ENCODE measurements around the gene ATF1.
"Not testable (repeated sequence)": the region's sequence is repeated elsewhere in the genome, so short reads cannot be mapped to it uniquely, and the experiment has no call there.

Gene ATF1

DNA sequence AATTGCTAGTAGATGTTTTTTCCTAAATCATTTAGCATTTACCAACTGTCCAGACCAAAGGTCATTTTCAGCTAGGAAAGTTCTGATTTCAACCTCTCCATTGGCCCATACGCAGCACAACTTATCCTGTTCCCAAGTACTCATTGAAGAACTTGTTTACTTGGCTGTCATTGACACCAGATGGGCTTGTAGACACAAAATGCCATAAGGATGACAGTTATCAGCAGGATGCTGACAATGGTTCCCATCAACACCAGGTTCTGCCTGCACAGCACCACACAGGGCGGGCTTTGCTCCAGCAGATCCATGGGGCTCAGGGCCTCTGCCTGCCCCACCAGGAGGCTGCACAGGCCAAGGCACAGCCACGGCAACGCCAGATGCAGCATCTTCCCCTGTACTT is 42.3 kb downstream of the ATF1 start:
- no peak for DNase-seq

DNA sequence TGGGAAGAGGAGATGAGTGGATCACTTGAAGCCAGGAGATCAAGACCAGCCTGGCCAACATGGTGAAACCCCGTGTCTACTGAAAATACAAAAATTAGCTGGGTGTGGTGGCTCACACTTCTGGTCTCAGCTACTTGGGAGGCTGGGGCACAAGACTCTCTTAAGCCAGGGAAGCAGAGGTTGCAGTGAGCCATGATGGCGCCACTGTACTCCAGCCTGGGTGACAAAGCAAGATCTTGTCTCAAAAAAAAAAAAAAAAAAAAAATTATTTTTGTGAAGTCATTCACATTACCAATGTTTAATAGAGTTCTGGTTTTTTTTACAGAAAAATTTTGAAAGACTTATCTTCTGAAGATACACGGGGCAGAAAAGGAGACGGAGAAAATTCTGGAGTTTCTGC is 45.2 kb downstream of the ATF1 start:
- not testable (repeated sequence) for DNase-seq

DNA sequence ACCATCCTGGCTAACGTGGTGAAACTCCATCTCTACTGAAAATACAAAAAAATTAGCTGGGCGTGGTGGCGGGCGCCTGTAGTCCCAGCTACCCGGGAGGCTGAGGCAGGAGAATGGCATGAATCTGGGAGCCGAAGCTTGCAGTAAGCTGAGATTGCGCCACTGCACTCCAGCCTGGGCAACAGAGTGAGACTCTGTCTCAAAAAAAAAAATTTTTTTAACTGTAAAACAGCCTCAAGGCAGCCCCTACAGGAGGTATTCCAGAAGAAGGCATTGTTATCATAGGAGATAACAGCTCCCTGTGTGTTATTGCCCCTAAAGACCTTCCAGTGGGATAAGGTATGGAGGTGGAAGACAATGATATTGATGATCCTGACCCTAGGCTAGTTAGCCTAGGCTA is 51.0 kb downstream of the ATF1 start:
- not testable (repeated sequence) for DNase-seq

DNA sequence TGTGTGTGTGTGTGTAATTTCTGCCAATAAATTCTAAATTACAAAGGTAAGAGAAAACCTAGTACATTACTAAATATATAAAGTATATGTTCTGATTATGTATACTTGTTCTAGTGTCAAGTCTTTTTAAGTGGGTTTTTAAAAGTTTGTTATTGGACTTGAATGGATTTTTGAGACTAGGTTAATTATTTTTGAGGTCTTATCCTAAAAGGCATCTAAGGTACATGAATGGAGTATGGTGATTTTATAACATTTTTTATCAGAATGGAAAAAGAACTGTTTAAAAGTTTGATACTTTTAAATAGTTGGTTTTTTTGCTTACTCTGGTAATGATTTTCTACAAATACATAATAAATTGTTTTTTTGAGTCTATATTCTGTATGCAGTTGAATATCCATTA is 56.3 kb downstream of the ATF1 start:
- no peak for DNase-seq

DNA sequence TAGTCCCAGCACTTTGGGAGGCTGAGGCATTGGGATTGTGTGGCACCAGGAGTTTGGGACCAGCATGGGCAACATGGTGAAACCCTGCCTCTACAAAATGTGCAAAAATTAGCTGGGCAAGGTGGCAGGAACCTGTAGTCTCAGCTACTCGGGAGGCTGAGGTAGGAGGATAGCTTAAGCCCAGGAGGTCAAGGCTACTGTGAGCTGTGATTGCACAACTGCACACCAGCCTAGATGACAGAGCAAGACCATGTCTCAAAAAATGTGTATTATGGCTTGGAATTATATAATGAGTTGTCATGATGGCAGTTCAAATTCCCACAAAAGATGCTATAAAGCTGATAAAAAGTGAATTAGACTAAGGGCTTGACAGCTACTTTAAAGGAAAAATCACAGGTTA is 58.2 kb downstream of the ATF1 start:
- no peak for DNase-seq

DNA sequence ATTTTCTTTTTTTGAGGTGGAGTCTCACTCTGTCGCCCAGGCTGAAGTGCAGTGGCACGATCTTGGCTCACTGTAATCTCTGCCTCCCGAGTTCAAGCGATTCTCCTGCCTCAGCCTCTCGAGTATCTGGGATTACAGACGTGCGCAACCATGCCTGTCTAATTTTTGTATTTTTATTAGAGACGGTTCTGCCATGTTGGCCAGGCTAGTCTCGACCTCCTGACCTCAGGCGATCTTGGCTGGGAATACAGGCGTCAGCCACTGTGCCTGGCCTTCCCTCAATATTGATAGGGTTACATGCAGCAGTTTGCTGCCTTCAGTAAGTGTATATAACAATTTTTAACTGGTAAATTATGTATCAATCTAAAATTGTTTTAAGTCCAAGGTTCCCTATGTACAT is 59.8 kb downstream of the ATF1 start:
- DNase-seq, result not testable (repeated sequence)

DNA sequence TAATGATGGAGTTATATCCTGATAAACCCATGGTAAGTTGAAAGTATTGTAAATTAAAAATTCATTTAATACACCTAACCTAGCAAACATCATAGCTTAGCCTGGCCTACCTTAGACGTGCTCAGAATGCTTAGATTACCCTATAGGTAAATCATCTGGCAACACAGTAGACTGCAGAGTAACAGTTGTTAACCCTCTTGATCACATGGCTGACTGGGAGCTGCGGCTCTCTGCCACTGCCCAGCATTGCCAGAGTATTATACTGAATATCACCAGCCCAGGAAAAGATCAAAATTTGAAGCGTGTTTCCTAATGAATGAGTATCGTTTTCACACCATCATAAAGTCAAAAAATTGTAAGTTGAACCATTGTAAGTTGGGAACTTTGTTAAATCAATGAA is 61.0 kb downstream of the ATF1 start:
- DNase-seq, result no peak

DNA sequence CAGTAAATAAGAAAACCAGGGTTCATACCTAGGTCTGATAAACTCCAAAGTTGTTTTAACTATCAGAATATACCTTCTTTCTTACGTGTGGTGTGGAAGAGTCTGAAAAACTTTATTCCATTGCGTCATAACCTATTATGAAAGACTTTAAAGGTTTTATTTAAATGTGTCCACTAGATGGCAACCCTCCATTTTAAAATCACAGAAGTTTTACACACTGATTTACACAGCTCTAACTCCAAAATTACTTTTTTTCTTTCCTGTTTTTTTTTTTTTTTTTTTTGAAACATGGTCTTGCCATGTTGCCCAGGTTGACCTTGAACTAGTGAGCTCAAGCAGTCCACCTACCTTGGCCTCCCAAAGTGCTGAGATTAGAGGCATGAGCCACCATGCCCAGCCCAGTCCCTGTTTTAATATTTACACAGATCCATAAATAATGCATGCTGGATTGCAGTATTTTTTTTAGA is 61.5 kb downstream of the ATF1 start:
- no peak for DNase-seq

DNA sequence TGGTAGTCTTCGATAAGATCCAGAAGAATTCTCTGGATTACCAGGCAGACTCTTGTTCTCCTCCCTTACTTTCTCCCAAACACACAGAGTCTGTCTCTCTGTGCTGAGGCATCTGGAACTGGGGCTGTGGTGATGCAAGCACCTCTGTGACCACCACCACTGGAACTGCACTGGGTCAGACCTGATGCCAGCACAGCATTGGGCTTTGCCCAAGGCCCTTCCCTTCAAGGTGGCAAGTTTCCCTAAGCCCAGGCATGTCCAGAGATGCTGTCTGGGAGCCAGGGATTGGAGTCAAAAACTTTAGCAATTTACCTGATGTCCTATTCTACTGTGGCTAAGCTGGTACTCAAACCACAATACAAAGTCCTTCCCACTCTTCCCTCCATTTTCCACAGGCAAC is 64.2 kb downstream of the ATF1 start:
- DNase-seq, result no peak

DNA sequence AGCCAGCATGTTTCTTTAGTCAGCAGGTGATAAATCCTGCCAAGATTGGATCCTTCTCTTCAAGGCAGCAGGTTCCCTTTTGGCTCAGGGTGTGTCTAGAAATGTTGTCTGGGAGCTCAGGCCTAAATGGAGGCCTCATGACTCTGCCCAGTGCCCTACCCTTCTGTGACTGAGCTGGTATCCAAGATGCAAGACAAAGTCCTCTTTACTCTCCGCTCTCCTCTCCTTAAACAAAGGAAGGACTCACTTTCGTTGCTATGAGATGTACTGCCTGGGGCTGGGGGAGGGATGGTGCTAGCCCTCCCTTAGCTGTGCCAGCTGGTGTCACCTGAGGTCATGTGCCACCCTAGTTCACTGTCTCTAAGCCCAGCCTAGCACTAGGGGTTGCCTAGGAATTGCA is 65.0 kb downstream of the ATF1 start:
- DNase-seq, result no peak

DNA sequence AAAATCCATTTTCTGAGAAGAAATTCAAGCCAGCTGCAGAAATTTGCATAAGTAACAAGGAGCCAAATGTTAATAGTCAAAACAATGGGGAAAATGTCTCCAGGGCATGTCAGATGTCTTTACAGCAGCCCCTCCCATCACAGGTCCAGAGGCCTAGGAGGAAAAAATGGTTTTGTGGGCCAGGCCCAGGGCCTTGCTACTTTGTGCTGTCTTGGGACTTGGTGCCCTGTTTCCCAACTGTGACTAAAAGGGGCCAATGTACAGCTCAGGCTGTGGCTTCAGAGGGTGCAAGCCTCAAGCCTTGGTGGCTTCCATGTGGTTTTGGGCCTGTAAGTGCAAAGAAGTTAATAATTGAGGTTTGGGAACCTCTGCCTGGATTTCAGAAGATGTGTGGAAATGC is 69.9 kb downstream of the ATF1 start:
- DNase-seq, result not testable (repeated sequence)

DNA sequence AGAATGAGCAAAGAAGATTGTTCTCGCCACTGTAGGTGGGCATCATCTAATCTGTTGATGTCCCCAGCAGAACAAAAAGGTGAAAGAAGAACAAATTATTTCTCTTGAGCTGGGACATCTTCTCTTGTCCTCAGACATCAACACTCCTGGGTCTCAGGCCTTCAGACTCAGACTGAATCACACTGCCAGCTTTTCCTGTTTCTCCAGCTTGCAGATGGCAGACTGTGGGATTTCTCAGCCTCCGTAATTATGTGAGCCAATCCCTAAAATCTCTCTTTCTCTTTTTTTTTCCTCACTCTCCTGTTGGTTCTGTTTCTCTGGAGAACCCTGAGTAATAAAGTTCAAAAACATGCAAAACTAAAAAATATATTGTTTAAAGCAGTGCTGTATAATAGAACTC is 75.1 kb downstream of the ATF1 start:
- DNase-seq, result no peak

DNA sequence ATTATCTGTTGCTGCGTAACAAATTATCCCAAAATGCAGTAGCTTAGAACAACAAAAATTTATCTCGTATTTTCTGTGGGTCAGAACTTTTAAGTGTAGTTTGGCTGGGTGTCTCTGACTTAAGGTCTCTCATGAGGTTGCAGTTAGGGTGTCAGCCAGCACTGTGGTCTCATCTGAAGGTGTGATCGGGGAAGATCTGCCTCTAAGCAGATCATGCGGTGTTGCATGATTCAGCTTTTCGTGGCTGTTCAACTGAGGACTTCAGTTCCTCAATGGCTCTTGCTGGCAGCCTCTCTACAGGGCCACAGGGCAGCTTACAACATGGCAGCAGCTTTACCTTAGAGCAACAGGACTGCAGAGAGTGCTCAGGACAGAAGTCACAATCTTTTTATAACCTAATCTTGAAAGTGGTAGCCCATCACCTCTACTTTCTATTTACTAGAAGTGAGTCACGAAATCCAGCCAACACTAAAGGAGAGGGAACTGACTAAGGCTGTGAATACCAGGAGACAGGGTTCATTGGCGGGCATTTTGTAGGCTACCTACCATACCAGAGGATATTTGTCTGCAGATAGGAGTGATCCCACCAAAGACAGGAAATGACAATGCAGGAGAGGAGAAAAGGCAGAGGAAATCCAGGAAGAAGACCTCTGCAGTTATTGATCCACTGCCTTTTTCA is 77.0 kb downstream of the ATF1 start:
- no peak for DNase-seq

DNA sequence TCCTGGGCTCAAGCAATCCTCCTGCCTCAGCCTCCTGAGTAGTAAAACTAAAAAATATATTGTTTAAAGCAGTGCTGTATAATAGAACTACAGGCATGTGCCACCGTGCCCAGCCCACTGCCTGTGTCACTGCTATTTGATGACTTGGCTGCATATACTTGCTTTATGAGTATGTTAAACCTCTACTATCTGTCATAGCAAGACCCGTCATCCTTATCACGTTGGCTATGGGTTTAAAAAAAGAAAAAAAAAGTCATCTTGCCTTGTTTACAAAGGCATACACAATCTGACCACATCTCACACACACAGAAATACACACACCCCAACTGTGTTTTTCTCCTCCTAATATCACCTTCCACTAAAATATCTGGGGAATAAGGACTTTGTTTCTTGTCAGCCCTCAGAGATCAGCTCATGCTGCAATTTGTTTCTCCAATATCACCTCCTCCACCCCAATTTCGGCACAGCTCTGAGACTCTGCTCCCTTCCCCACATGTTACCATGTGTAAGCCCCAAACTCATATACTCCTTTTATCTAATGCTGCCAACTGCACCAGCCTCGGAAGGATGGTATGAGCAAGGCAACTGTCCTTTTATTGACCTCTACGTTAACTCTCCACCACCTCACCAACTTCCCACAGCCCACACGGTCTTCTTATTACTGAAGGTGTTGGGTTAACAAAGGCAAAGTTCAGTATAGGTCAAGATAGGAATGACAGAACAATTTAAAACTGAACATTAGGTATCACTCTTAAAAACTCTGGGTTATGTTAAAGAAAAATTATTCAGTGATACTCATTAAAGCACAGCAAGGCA is 78.0 kb downstream of the ATF1 start:
- no peak for DNase-seq

DNA sequence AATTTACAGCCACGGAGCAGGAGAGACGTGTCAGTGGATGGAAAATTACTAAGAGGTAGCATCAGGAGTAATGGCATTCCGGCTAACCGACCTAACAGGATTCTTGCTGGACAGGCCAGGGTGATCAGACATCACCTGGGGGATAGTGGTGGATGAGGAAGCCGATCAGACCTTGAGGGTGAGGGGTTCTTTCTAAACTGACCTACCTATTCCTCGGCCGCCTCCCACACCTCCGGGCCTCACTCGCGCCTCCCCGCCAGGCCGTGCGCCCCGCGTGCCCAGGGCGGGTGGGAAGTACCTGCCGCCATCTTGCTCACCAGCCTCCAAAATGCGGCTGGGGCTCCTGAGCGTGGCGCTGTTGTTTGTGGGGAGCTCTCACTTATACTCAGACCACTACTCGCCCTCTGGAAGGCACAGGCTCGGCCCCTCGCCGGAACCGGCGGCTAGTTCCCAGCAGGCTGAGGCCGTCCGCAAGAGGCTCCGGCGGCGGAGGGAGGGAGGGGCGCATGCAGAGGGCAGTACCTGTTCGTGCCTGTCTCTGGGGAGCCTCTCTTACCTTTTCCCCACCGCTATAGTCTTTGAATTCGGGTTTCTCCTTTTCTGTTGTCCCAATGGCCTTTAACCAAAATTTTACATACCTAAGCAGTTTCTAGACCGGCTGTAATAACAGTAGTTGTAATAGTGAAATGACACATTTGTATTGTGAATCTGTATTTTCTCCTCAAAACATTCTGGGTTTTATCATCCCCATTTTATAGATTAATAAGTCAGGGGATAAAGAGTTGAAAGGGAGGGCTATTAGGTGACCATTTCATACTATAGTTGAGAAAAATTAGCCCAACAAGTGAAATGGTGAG is 79.0 kb downstream of the ATF1 start, which contains the start of gene TMPRSS12:
Gene TMPRSS12 (plus strand): TSS at position 290 of the 857 bp plus-strand sequence. CDS start 39 bp downstream, at position 329.
- DNase-seq, result no peak

DNA sequence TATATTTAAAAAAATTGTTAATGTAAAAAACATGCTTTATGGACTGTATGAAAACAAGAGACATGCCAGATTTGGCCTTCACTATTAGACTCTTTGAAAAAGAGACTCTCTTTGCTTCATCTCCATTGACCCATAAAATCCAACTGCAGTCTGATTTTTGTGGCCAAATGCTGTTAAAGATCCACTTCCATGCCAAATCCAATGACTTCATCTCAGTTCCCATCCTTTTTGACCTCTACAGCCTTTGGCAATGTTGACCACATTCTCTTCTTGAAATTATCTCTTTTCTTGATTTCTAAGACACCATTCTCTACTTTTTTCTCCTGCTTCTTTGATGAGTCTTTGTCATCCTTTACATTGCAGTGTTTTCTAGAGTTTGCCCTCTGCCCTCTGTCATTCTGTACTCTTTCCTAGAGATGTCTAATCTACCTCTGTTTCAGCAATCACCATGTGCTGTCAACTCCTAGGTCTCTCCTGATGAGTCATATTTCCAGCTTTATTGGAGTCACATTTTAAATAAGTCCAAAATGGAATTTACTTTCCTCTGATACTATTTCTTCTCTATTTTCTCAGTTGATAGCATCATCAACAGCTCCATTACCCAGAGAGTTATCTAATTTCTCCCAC is 81.2 kb downstream of the ATF1 start:
- DNase-seq, result no peak

DNA sequence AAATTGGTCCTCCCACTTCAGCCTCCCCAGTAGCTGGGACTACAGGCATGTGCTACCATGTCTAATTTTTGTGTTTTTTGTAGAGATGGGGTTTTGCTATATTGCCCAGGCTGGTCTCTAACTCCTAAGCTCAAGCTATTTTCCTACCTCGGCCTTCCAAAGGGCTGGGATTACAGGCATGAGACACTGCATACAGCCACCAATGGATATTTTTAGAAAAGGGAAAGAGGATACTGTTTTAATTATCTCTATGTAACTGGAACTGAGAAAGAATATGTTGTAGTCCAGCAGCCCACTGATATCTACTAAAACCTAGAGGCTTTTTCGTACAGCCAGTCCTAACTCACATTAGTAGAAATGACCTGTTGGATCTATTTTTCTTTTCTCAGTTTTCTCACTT is 85.1 kb downstream of the ATF1 start:
- no peak for DNase-seq

DNA sequence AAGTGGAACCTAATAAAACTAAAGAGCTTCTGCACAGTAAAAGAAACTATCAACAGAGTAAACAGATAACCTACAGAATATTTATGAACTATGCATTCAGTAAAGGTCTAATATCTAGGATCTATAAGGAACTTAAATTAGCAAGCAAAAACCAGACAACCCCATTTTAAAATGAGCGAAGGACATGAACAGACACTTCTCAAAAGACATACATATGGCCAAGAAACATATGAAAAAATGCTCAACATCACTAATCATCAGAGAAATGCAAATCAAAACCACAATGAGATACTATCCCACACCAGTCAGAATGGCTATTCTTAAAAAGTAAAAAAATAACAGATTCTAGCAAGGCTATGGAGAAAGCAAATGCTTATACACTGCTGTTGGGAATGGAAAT is 91.3 kb downstream of the ATF1 start:
- DNase-seq, result not testable (repeated sequence)

DNA sequence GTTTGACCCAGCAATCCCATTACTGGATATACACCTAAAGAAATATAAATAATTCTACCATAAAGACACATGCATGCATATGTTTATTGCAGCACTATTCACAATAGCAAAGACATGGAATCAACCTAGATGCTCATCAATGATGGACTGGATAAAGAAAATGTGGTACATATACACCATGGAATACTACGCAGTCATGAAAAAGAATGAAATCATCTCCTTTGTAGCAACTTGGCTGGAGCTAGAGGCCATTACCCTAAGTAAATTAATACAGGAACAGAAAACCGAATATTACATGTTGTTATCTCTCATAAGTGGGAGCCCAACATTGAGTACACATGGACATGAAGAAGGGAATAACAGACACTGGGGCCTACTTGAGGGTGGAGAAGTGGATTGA is 91.8 kb downstream of the ATF1 start:
- DNase-seq, result not testable (repeated sequence)

DNA sequence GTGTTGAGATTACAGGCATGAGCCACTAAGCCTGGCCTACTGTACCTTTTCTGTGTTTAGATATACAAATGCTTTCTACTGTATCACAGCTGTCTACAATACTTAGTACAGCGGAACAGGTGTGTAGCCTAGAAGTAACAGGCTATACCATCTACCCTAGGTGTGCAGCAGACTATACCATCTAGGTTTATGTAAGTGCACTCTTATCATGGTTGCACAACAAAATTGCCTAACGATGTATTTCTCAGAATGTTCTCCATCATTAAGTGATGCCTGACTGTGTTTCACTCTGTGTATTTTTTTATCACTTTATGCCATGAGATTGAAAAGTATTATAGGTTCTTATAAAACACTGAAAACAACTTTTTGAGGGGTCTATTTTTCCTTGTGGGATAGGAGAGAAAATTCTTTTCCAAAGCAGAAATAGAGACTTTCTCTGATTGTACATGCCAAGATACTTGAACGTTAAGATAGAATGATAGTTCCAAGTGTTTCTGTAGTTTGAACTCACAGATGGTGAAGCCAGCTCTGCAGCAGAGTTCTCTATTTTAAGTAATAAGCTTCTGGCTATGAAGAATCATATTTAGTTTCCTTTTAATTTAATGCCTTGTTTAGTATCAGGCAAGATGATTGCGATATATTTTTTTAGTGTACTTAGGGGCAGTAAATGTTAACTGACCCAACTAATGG is 95.9 kb downstream of the ATF1 start:
- DNase-seq, result no peak

DNA sequence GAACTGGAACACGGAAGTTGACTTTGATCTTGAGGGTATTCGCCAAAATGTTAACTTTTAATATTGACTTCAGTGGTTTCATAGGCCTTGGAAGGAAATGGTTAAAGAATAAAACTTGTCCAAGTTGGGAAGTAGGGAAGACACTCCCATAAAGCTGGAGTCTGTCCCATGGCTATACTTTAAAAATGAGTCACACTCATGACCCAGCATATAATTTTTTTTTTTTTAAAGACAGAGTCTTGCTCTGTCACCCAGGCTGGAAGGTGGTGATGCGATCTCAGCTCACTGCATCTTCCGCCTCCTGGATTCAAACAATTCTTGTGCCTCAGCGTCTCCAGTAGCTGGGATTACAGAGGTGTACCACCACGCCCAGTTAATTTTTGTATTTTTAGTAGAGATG is 98.4 kb downstream of the ATF1 start:
- DNase-seq, result no peak

DNA sequence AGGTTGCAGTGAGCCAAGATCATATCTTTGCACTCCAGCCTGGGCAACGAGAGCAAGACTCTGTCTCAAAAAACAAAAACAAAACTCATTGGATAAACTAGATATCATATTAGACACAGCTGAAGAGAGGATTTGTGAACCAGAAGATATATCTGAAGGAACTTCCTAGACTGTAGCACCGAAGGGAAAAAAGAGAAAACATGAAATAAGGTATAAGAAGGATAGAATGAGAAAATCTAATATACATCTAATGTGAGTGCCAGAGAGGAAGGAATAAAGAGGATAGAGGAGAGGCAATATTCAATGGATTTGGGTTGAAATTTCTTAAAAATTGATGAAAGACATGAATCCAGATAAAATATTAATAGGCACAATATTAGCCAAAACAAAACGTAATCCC is 101.4 kb downstream of the ATF1 start:
- DNase-seq, result no peak

Data from stimulated activated CD8-positive, alpha-beta memory T cell treated with anti-CD3 and anti-CD28 coated beads, Interleukin-4, amount 100 ng/mL, for 48 hours (primary cell).